Progenitor cell of endocrine pancreas (in vitro differentiated cells): ENCODE data around the gene PPARA. TPM values are rescaled to one million over a fixed set of nuclear protein-coding genes. Genes with fewer than 3 reads are reported as not detected.

Experiments
- DNase-seq: peaks from one replicate; pipeline ENCODE4 v3.0.0; 2021; ENCODE audit warnings: low spot score; ENCODE audit not compliant: unreplicated experiment
- H3K27ac Mint-ChIP-seq: 2 replicates; pipeline ENCODE4 v1.8.0; 2021; ENCODE audit warnings: mild to moderate bottlenecking, moderate library complexity, mixed read lengths
- H3K27me3 Mint-ChIP-seq: 2 replicates; pipeline ENCODE4 v1.8.0; 2021; ENCODE audit warnings: mixed read lengths
- H3K36me3 Mint-ChIP-seq: 2 replicates; pipeline ENCODE4 v1.8.0; 2022; ENCODE audit warnings: mixed read lengths; ENCODE audit not compliant: insufficient read depth
- H3K4me1 Mint-ChIP-seq: 2 replicates; pipeline ENCODE4 v1.8.0; 2021; ENCODE audit warnings: low read depth, mixed read lengths
- H3K4me3 Mint-ChIP-seq: 2 replicates; pipeline ENCODE4 v1.8.0; 2021; ENCODE audit warnings: low read depth, mild to moderate bottlenecking, moderate library complexity, mixed read lengths
- H3K9me3 Mint-ChIP-seq: 2 replicates; pipeline ENCODE4 v1.8.0; 2021; ENCODE audit warnings: low read depth, mixed read lengths
- CTCF ChIP-seq: fragments of 200-600 bp; sonication (generic); IDR thresholded peaks from one replicate; pipeline ENCODE4 v1.5.0; 2021; ENCODE audit warnings: antibody characterized with exemption, mild to moderate bottlenecking; ENCODE audit not compliant: unreplicated experiment
- total RNA-seq: library from RNA; stranded (reverse); gene quantifications from 2 replicates; pipeline ENCODE4 v1.2.1, GENCODE V29; 2021

PPARA gene
- total RNA-seq, 1 donor from 2014 or later = 33.5 TPM

GRCh38 chr22:46162771-46163556 lies 12.6 kb downstream of the PPARA start:
- Mint-ChIP-seq H3K4me1 (peaks cover 17% of the 10 kb centered on the region), H3K36me3 (peaks cover 1% of the 10 kb centered on the region), H3K9me3 (no peaks in the 10 kb centered on the region), H3K27ac (peak overlapping the region; percentile 90), H3K27me3 (no peaks in the 10 kb centered on the region), H3K4me3 (peak overlapping the region; percentile 11)
- TF ChIP-seq CTCF = no peak
- DNase-seq = no peak

GRCh38 chr22:46163557-46163888 lies 13.2 kb downstream of the PPARA start:
- peak overlapping the region; percentile 53 for H3K27ac Mint-ChIP-seq
- no peak for TF ChIP-seq CTCF
- H3K4me1 Mint-ChIP-seq = peaks cover 17% of the 10 kb centered on the region
- no peak for DNase-seq
- no peaks in the 10 kb centered on the region for H3K9me3 Mint-ChIP-seq
- no peaks in the 10 kb centered on the region for H3K27me3 Mint-ChIP-seq
- H3K4me3 Mint-ChIP-seq = no peak overlapping the region
- H3K36me3 Mint-ChIP-seq = peaks cover 1% of the 10 kb centered on the region

- Mint-ChIP-seq H3K36me3 (peaks cover 5% of the 10 kb centered on the region), H3K27ac (no peak overlapping the region), H3K4me1 (peaks cover 15% of the 10 kb centered on the region), H3K9me3 (peaks cover 3% of the 10 kb centered on the region), H3K27me3 (no peaks in the 10 kb centered on the region), H3K4me3 (no peak overlapping the region)
- TF ChIP-seq CTCF = no peak
- no peak for DNase-seq
These were observed 15.7 kb downstream of the PPARA start for GRCh38 chr22:46165977-46166376.

GRCh38 chr22:46169628-46170027 lies 19.3 kb downstream of the PPARA start:
- no peak overlapping the region for H3K4me3 Mint-ChIP-seq
- TF ChIP-seq CTCF = no peak
- peaks cover 3% of the 10 kb centered on the region for H3K9me3 Mint-ChIP-seq
- no peak for DNase-seq
- H3K27me3 Mint-ChIP-seq = no peaks in the 10 kb centered on the region
- peaks cover 2% of the 10 kb centered on the region for H3K4me1 Mint-ChIP-seq
- no peak overlapping the region for H3K27ac Mint-ChIP-seq
- peaks cover 4% of the 10 kb centered on the region for H3K36me3 Mint-ChIP-seq

GRCh38 chr22:46171940-46172339 lies 21.6 kb downstream of the PPARA start:
- DNase-seq = no peak
- Mint-ChIP-seq H3K4me3 (no peak overlapping the region), H3K27ac (no peak overlapping the region), H3K36me3 (peaks cover 12% of the 10 kb centered on the region), H3K4me1 (peaks cover 2% of the 10 kb centered on the region), H3K27me3 (no peaks in the 10 kb centered on the region), H3K9me3 (peaks cover 3% of the 10 kb centered on the region)
- TF ChIP-seq CTCF = no peak
